MCF 10A (cell line): ENCODE data around the gene IRAK2. TPM values are rescaled to one million over a fixed set of nuclear protein-coding genes. Genes with fewer than 3 reads are reported as not detected.
"Not testable (repeated sequence)": the region's sequence is repeated elsewhere in the genome, so short reads cannot be mapped to it uniquely, and the experiment has no call there.

Experiments
- BruUV-seq: library from RNA; stranded (reverse); fragments of 400-500 nt; replicated peaks from 2 replicates; lab custom pipeline; 2021; lab: Mats Ljungman, UMichigan
- CTCF ChIA-PET: fragments of 300-600 bp; sonication (Branson Sonifier 250); formaldehyde crosslinking; extraction: SDS; loops from one replicate; lab custom pipeline; 2021; ENCODE audit warnings: antibody characterized with exemption, inconsistent platforms; lab: Yijun Ruan, JAX
- POLR2A ChIA-PET: fragments of 300-600, 350-650 bp; sonication (Branson Sonifier 250); formaldehyde crosslinking; extraction: SDS; loops from one replicate; lab custom pipeline; 2020; ENCODE audit warnings: antibody characterized with exemption, inconsistent platforms; lab: Yijun Ruan, JAX
- DNase-seq: peaks from one replicate; pipeline ENCODE4 v3.0.0-alpha.2; 2018; ENCODE audit not compliant: unreplicated experiment
- H3K27ac Mint-ChIP-seq: one replicate; pipeline ENCODE4 v1.8.0; 2022; ENCODE audit warnings: mild to moderate bottlenecking, low read depth, mixed read lengths; ENCODE audit not compliant: unreplicated experiment
- H3K27me3 Mint-ChIP-seq: one replicate; pipeline ENCODE4 v1.8.0; 2022; ENCODE audit warnings: mixed read lengths; ENCODE audit not compliant: insufficient read depth, unreplicated experiment
- H3K36me3 Mint-ChIP-seq: one replicate; pipeline ENCODE4 v1.8.0; 2022; ENCODE audit warnings: mild to moderate bottlenecking, moderate library complexity, mixed read lengths; ENCODE audit not compliant: insufficient read depth, unreplicated experiment
- H3K4me1 Mint-ChIP-seq: one replicate; pipeline ENCODE4 v1.8.0; 2022; ENCODE audit warnings: mixed read lengths; ENCODE audit not compliant: insufficient read depth, unreplicated experiment
- H3K4me3 Mint-ChIP-seq: one replicate; pipeline ENCODE4 v1.8.0; 2022; ENCODE audit warnings: mild to moderate bottlenecking, moderate library complexity, mixed read lengths; ENCODE audit not compliant: unreplicated experiment
- H3K9me3 Mint-ChIP-seq: one replicate; pipeline ENCODE4 v1.8.0; 2022; ENCODE audit warnings: mixed read lengths; ENCODE audit not compliant: unreplicated experiment
- CTCF ChIP-seq: fragments of 200-600 bp; IDR thresholded peaks from one replicate; pipeline ENCODE4 v1.8.0; 2022; ENCODE audit warnings: antibody characterized with exemption, mild to moderate bottlenecking; ENCODE audit not compliant: unreplicated experiment
- intact Hi-C: fragments of 100-400 bp; cut with micrococcal nuclease; formaldehyde crosslinking; loops from 2 replicates; pipeline ENCODE4 v1.14.1; 2022
- total RNA-seq: library from RNA; stranded (reverse); gene quantifications from 2 replicates; pipeline ENCODE4 v1.2.3, GENCODE V29; 2022

The IRAK2 gene
- total RNA-seq, 1 experiment from 2014 or later: 6.0 TPM

GRCh38 chr3:10154335-10155122 lies 10.2 kb upstream of the IRAK2 start:
- H3K36me3 Mint-ChIP-seq: peaks cover 64% of the 10 kb centered on the region
- CTCF ChIA-PET: interaction anchor here (0.5 to 1.2 kb wide), 2 partner anchors 58 to 90 kb away, joined by 3 read pairs; no protein-coding TSS in a partner anchor
- no peaks in the 10 kb centered on the region for H3K9me3 Mint-ChIP-seq
- POLR2A ChIA-PET: no interaction called here
- H3K4me3 Mint-ChIP-seq: no peak overlapping the region
- no peak for TF ChIP-seq CTCF
- H3K27ac Mint-ChIP-seq: no peak overlapping the region
- no TSS peak for BruUV-seq
- H3K27me3 Mint-ChIP-seq: no peaks in the 10 kb centered on the region
- DNase-seq: no peak
- intact Hi-C loops: no loop called here
- H3K4me1 Mint-ChIP-seq: no peaks in the 10 kb centered on the region

GRCh38 chr3:10155123-10155472 lies 9.6 kb upstream of the IRAK2 start:
- no peak for DNase-seq
- POLR2A ChIA-PET: interaction anchor here (0.6 kb wide), 1 partner anchor 178 kb away, joined by 5 read pairs; no protein-coding TSS in a partner anchor
- Mint-ChIP-seq H3K4me3 (no peak overlapping the region), H3K27me3 (no peaks in the 10 kb centered on the region), H3K27ac (no peak overlapping the region), H3K9me3 (no peaks in the 10 kb centered on the region), H3K4me1 (no peaks in the 10 kb centered on the region), H3K36me3 (peaks cover 58% of the 10 kb centered on the region)
- no TSS peak for BruUV-seq
- no peak for TF ChIP-seq CTCF
- intact Hi-C loops: no loop called here
- CTCF ChIA-PET: interaction anchor here (0.5 kb wide), 1 partner anchor 57 kb away, joined by 3 read pairs; no protein-coding TSS in a partner anchor

GRCh38 chr3:10155658-10156057 lies 9.1 kb upstream of the IRAK2 start:
- ChIA-PET POLR2A (interaction anchor here (0.6 kb wide), 3 partner anchors 36 to 178 kb away, joined by 3 to 5 read pairs (median 4); no protein-coding TSS in a partner anchor), CTCF (no interaction called here)
- Mint-ChIP-seq H3K4me3 (no peak overlapping the region), H3K9me3 (no peaks in the 10 kb centered on the region), H3K36me3 (peaks cover 52% of the 10 kb centered on the region), H3K27me3 (no peaks in the 10 kb centered on the region), H3K27ac (no peak overlapping the region), H3K4me1 (no peaks in the 10 kb centered on the region)
- no TSS peak for BruUV-seq
- intact Hi-C loops: no loop called here
- no peak for DNase-seq
- no peak for TF ChIP-seq CTCF

GRCh38 chr3:10157031-10157430 lies 7.7 kb upstream of the IRAK2 start:
- no peak overlapping the region for H3K27ac Mint-ChIP-seq
- DNase-seq: no peak
- H3K4me1 Mint-ChIP-seq: no peaks in the 10 kb centered on the region
- peaks cover 39% of the 10 kb centered on the region for H3K36me3 Mint-ChIP-seq
- ChIA-PET POLR2A (interaction anchor here (0.6 kb wide), 1 partner anchor 8 kb away, joined by 4 read pairs; no protein-coding TSS in a partner anchor), CTCF (interaction anchor here (0.6 kb wide), 1 partner anchor 11 kb away, joined by 3 read pairs; no protein-coding TSS in a partner anchor)
- H3K9me3 Mint-ChIP-seq: no peaks in the 10 kb centered on the region
- TF ChIP-seq CTCF: no peak
- H3K4me3 Mint-ChIP-seq: no peak overlapping the region
- intact Hi-C loops: no loop called here
- no peaks in the 10 kb centered on the region for H3K27me3 Mint-ChIP-seq
- BruUV-seq: no TSS peak

- H3K9me3 Mint-ChIP-seq, H3K4me1 Mint-ChIP-seq, H3K27ac Mint-ChIP-seq, DNase-seq, BruUV-seq, H3K27me3 Mint-ChIP-seq, H3K4me3 Mint-ChIP-seq, intact Hi-C loops: not testable (repeated sequence)
- ChIA-PET CTCF (interaction anchor here (0.6 kb wide), 1 partner anchor 13 kb away, joined by 3 read pairs; no protein-coding TSS in a partner anchor), POLR2A (interaction anchor here (0.6 kb wide), 1 partner anchor 17 kb away, joined by 4 read pairs; the partner anchor contains the start of gene VHL)
- H3K36me3 Mint-ChIP-seq: peaks cover 23% of the 10 kb centered on the region
These were observed 6.2 kb upstream of the IRAK2 start for GRCh38 chr3:10158555-10158954.
